Vagina (tissue), 2 donors: ENCODE measurements around the gene HES4. TPM values are rescaled to one million over a fixed set of nuclear protein-coding genes. Genes with fewer than 3 reads are reported as not detected.
A peak's percentile ranks its signal among the peaks of the same experiment; 100 is the strongest.

Source experiments
- DNase-seq, 2 donors: peaks; one replicate each; pipeline ENCODE4 v3.0.0-alpha.2; 2017; ENCODE audit errors: extremely low spot score in 2 of 2
- H3K27ac ChIP-seq: fragments of 200-600 bp; sonication (generic); one replicate; pipeline ENCODE4 v1.5.1; 2019
- H3K27me3 ChIP-seq: fragments of 200-600 bp; sonication (generic); one replicate; pipeline ENCODE4 v1.5.1; 2019
- H3K36me3 ChIP-seq, 2 donors: fragments of 200-600 bp; sonication (generic); one replicate each; pipeline ENCODE4 v1.5.1; 2017 to 2019
- H3K4me1 ChIP-seq: fragments of 200-600 bp; sonication (generic); one replicate; pipeline ENCODE4 v1.5.1; 2019
- H3K4me3 ChIP-seq, 2 donors: fragments of 200-600 bp; sonication (generic); 1 replicate in 1 of 2; 2 replicates in 1 of 2; pipeline ENCODE4 v1.5.1; 2016 to 2019
- H3K9me3 ChIP-seq: fragments of 200-600 bp; sonication (generic); one replicate; pipeline ENCODE4 v1.5.1; 2019
- CTCF ChIP-seq, 3 experiments: fragments of 450-650 bp in 2 of 3; fragments of 200-600 bp in 1 of 3; sonication (generic) in 1 of 3; IDR thresholded peaks; one replicate each; pipeline ENCODE4 v1.5.1; 2017 to 2019; ENCODE audit warnings: antibody characterized with exemption in 3 of 3, mild to moderate bottlenecking in 2 of 3, moderate library complexity in 2 of 3
- POLR2A ChIP-seq, 2 donors: fragments of 450-650 bp; IDR thresholded peaks; one replicate each; pipeline ENCODE4 v1.6.1; 2017; ENCODE audit warnings: antibody characterized with exemption in 2 of 2, mild to moderate bottlenecking in 2 of 2, moderate library complexity in 2 of 2
- POLR2AphosphoS5 ChIP-seq, 2 donors: sonication (generic); formaldehyde crosslinking; IDR thresholded peaks; one replicate each; pipeline ENCODE4 v1.9.0; 2017; ENCODE audit warnings: antibody characterized with exemption in 2 of 2, mild to moderate bottlenecking in 2 of 2, low read depth in 1 of 2; ENCODE audit not compliant: insufficient read depth in 1 of 2
- intact Hi-C: fragments of 100-400 bp; cut with DNase I; formaldehyde crosslinking; loops from one replicate; pipeline ENCODE4 v1.15.1; 2023
- total RNA-seq: library from RNA; depleted of rRNA; stranded (reverse); fragments of >200 nt; gene quantifications from one replicate; pipeline ENCODE4 v1.2.3, GENCODE V29; 2016

HES4 gene
- total RNA-seq, 1 donor from 2014 or later, result 34.6 TPM

- DNase-seq, result no peak
- peaks cover 33% of the 10 kb centered on the region for H3K4me1 ChIP-seq
- TF ChIP-seq POLR2AphosphoS5 (IDR thresholded peaks at IDR 0.05; ENCODE audit: insufficient read depth in 1 of 2, low read depth in 1 of 2) (no peak), POLR2A (IDR thresholded peaks at IDR 0.05) (no peak), CTCF (IDR thresholded peaks at IDR 0.05) (no peak)
Observed at GRCh38 chr1:1027791-1028190, 27.9 kb upstream of the HES4 start.

GRCh38 chr1:1026599-1027413 is 26.9 kb upstream of the HES4 start:
- H3K27me3 ChIP-seq, result no peaks in the 10 kb centered on the region
- no peak overlapping the region for H3K4me3 ChIP-seq
- no peak for TF ChIP-seq POLR2A (IDR thresholded peaks at IDR 0.05)
- no peak for TF ChIP-seq POLR2AphosphoS5 (IDR thresholded peaks at IDR 0.05; ENCODE audit: insufficient read depth in 1 of 2, low read depth in 1 of 2)
- TF ChIP-seq CTCF (IDR thresholded peaks at IDR 0.05), result no peak
- intact Hi-C loops, result no loop called here
- H3K4me1 ChIP-seq, result peaks cover 27% of the 10 kb centered on the region
- no peak for DNase-seq
- no peaks in the 10 kb centered on the region for H3K9me3 ChIP-seq
- H3K36me3 ChIP-seq, result no peaks in the 10 kb centered on the region
- H3K27ac ChIP-seq, result no peak overlapping the region

More at GRCh38 chr1:1027791-1028190, 27.9 kb upstream of the HES4 start:
- Histone ChIP-seq H3K27me3 (no peaks in the 10 kb centered on the region), H3K9me3 (no peaks in the 10 kb centered on the region), H3K36me3 (no peaks in the 10 kb centered on the region), H3K27ac (no peak overlapping the region), H3K4me3 (no peak overlapping the region)
- intact Hi-C loops, result no loop called here

GRCh38 chr1:1025730-1026129 is 25.8 kb upstream of the HES4 start:
- no peaks in the 10 kb centered on the region for H3K9me3 ChIP-seq
- peaks cover 37% of the 10 kb centered on the region for H3K4me1 ChIP-seq
- DNase-seq, result no peak
- H3K27me3 ChIP-seq, result no peaks in the 10 kb centered on the region
- peak overlapping the region in 1 of 2 donors; percentile 1 for H3K4me3 ChIP-seq
- no peak overlapping the region for H3K27ac ChIP-seq
- intact Hi-C loops, result no loop called here
- TF ChIP-seq POLR2AphosphoS5 (IDR thresholded peaks at IDR 0.05; ENCODE audit: insufficient read depth in 1 of 2, low read depth in 1 of 2) (no peak), POLR2A (IDR thresholded peaks at IDR 0.05) (no peak), CTCF (IDR thresholded peaks at IDR 0.05) (no peak)
- no peaks in the 10 kb centered on the region for H3K36me3 ChIP-seq

- peaks cover 42% of the 10 kb centered on the region for H3K4me1 ChIP-seq
- no peaks in the 10 kb centered on the region for H3K27me3 ChIP-seq
- peak overlapping the region; percentile 44 for H3K27ac ChIP-seq
- TF ChIP-seq POLR2AphosphoS5 (IDR thresholded peaks at IDR 0.05; ENCODE audit: insufficient read depth in 1 of 2, low read depth in 1 of 2) (peak in 1 of 2 donors; percentile 24), CTCF (IDR thresholded peaks at IDR 0.05) (no peak), POLR2A (IDR thresholded peaks at IDR 0.05) (no peak)
- H3K4me3 ChIP-seq, result peak overlapping the region in 1 of 2 donors; percentile 11
- H3K36me3 ChIP-seq, result no peaks in the 10 kb centered on the region
- intact Hi-C loops, result no loop called here
- H3K9me3 ChIP-seq, result no peaks in the 10 kb centered on the region
- no peak for DNase-seq
Observed at GRCh38 chr1:1024771-1025699, 25.1 kb upstream of the HES4 start.
